OCI-LY3 (cell line): ENCODE measurements around the gene PBX3.

Experiments
- EZH2phosphoT487 ChIP-seq: fragments of 200-600 bp; shearing (Covaris generic); IDR thresholded peaks from 2 replicates; pipeline ENCODE4 v1.6.1; 2018; ENCODE audit warnings: antibody characterized with exemption, mixed run types, low read depth
- TF ChIP-seq, protein P1 (sequence below): fragments of 200-600, 300-600 bp; sonication (generic); IDR thresholded peaks from 2 replicates; pipeline ENCODE4 v1.5.1; 2014; ENCODE audit warnings: antibody characterized with exemption, low read length, low read depth

DNA sequence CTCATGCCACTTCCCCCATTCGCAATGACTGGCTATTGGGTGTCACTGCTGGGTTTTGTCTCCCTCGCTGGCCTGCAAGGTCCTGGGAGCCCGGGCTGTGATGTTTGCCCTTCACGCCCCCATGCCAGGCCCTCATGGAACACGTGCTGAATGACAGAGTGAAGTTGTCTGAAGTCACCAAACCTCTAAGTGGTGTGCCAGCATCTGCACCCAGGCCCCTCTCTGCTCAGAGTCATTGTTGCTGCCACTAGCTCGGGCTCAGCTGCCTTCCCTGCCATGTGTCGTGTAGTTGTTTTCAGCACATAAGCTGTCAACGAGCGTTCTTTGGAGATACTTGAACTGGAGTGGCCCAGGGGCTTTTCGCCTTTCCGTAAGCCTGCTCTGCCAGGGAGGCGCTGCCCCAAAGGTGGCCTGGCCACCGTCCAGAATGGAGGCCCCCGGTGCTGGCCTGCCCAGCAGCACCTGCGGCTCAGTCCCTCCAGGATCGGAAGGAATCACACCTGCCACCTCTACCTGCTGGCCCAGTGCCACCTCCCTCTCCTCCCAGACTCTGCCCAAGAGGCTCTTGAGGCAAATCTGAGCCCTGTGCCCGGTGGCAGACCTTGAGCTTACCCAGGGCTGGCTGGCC is 250.1 kb downstream of the PBX3 start:
- TF ChIP-seq, protein P1, sequence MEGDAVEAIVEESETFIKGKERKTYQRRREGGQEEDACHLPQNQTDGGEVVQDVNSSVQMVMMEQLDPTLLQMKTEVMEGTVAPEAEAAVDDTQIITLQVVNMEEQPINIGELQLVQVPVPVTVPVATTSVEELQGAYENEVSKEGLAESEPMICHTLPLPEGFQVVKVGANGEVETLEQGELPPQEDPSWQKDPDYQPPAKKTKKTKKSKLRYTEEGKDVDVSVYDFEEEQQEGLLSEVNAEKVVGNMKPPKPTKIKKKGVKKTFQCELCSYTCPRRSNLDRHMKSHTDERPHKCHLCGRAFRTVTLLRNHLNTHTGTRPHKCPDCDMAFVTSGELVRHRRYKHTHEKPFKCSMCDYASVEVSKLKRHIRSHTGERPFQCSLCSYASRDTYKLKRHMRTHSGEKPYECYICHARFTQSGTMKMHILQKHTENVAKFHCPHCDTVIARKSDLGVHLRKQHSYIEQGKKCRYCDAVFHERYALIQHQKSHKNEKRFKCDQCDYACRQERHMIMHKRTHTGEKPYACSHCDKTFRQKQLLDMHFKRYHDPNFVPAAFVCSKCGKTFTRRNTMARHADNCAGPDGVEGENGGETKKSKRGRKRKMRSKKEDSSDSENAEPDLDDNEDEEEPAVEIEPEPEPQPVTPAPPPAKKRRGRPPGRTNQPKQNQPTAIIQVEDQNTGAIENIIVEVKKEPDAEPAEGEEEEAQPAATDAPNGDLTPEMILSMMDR, result no peak
- TF ChIP-seq EZH2phosphoT487, result no peak
